ENCODE measurements around the gene NET1.

- TF ChIP-seq CTCF (IDR thresholded peaks at IDR 0.05) (no peak), POLR2A (IDR thresholded peaks at IDR 0.05) (no peak)
These were observed 71.8 kb downstream of the NET1 start for GRCh38 chr10:5484205-5484604.
